Renal pelvis (tissue), 4 donors: Measurements from ENCODE around the gene SRPRA. TPM values are rescaled to one million over a fixed set of nuclear protein-coding genes. Genes with fewer than 3 reads are reported as not detected.
"Not testable (repeated sequence)": the region's sequence is repeated elsewhere in the genome, so short reads cannot be mapped to it uniquely, and the experiment has no call there.

Source experiments
- DNase-seq: peaks from one replicate; pipeline ENCODE4 v3.0.0-alpha.2; 2013
- polyA plus RNA-seq, 3 donors: library from polyadenylated mRNA; unstranded; fragments of 120-200 nt; gene quantifications; one replicate each; pipeline ENCODE4 v1.2.1, GENCODE V29; 2013; ENCODE audit not compliant: insufficient read length in 3 of 3

SRPRA gene
- polyA plus RNA-seq, 3 donors, result 81.6 to 82.4 (median 81.6) TPM

GRCh38 chr11:126293726-126294125, 25.0 kb upstream of the SRPRA start:
- DNase-seq, result no peak

- DNase-seq, result no peak
Measured at GRCh38 chr11:126290887-126291286, 22.2 kb upstream of the SRPRA start.

- no peak for DNase-seq
Measured at GRCh38 chr11:126288237-126288636, 19.5 kb upstream of the SRPRA start.

GRCh38 chr11:126284829-126285228, 16.1 kb upstream of the SRPRA start:
- DNase-seq, result no peak

- peak; percentile 55 for DNase-seq
Measured at GRCh38 chr11:126282736-126283591, 14.3 kb upstream of the SRPRA start, which contains the start of gene TIRAP. Gene TIRAP (plus strand): TSS chr11:126283093. CDS start chr11:126290895, 7,802 bp downstream.

GRCh38 chr11:126282361-126282735, 13.7 kb upstream of the SRPRA start:
- peak; percentile 52 for DNase-seq

GRCh38 chr11:126281666-126282175, 13.0 kb upstream of the SRPRA start:
- DNase-seq, result no peak

GRCh38 chr11:126281245-126281644, 12.6 kb upstream of the SRPRA start:
- DNase-seq, result no peak

- no peak for DNase-seq
Measured at GRCh38 chr11:126280595-126280994, 11.9 kb upstream of the SRPRA start.

GRCh38 chr11:126279191-126279590, 10.5 kb upstream of the SRPRA start:
- DNase-seq, result no peak

- no peak for DNase-seq
Measured at GRCh38 chr11:126277780-126278179, 9.1 kb upstream of the SRPRA start.

- no peak for DNase-seq
Measured at GRCh38 chr11:126277322-126277721, 8.6 kb upstream of the SRPRA start.

GRCh38 chr11:126268361-126268707, 361 bp downstream of the SRPRA start:
- DNase-seq, result no peak

- no peak for DNase-seq
Measured at GRCh38 chr11:126267650-126268049, 1.0 kb downstream of the SRPRA start.

- no peak for DNase-seq
Measured at GRCh38 chr11:126265811-126266210, 2.9 kb downstream of the SRPRA start.

GRCh38 chr11:126263489-126263888, 5.2 kb downstream of the SRPRA start:
- no peak for DNase-seq

- DNase-seq, result no peak
Measured at GRCh38 chr11:126262216-126262615, 6.5 kb downstream of the SRPRA start.

GRCh38 chr11:126257764-126258163, 10.9 kb downstream of the SRPRA start:
- DNase-seq, result no peak

- no peak for DNase-seq
Measured at GRCh38 chr11:126257144-126257543, 11.6 kb downstream of the SRPRA start.

- no peak for DNase-seq
Measured at GRCh38 chr11:126256216-126256615, 12.5 kb downstream of the SRPRA start.

GRCh38 chr11:126255507-126255906, 13.2 kb downstream of the SRPRA start:
- not testable (repeated sequence) for DNase-seq

- no peak for DNase-seq
Measured at GRCh38 chr11:126254819-126255218, 13.9 kb downstream of the SRPRA start.

- no peak for DNase-seq
Measured at GRCh38 chr11:126253265-126253664, 15.4 kb downstream of the SRPRA start.

GRCh38 chr11:126246636-126247035, 22.1 kb downstream of the SRPRA start:
- no peak for DNase-seq
